NCI-H2029 treated with DMSO at 0.1 percent for 48 hours (cell line): ENCODE measurements around the gene HNMT.
"Not testable (repeated sequence)": the region's sequence is repeated elsewhere in the genome, so short reads cannot be mapped to it uniquely, and the experiment has no call there.

Experiments used
- DNase-seq: peaks from one replicate; lab custom pipeline; 2025; lab: John Stamatoyannopoulos, UW

HNMT gene

DNA sequence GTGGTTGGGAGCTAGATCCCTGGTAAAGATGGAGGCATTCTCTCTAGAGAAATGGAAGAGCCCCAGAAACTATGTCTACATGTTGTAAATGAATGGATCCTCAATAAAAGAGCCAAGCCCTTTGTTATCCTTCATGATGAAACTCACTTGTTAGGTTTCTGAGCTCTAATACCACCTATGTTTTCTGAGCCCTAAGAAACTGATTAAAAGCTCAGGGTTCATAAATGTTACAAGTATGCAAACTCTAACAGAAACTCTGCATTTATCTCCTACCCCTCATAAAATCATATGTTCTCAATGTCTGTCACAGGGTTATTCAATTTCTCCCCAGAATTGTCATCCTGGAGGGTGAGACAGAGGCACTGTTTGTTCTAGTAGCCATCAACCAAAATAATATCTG, 18.0 kb upstream of the HNMT start:
- DNase-seq, result no peak

DNA sequence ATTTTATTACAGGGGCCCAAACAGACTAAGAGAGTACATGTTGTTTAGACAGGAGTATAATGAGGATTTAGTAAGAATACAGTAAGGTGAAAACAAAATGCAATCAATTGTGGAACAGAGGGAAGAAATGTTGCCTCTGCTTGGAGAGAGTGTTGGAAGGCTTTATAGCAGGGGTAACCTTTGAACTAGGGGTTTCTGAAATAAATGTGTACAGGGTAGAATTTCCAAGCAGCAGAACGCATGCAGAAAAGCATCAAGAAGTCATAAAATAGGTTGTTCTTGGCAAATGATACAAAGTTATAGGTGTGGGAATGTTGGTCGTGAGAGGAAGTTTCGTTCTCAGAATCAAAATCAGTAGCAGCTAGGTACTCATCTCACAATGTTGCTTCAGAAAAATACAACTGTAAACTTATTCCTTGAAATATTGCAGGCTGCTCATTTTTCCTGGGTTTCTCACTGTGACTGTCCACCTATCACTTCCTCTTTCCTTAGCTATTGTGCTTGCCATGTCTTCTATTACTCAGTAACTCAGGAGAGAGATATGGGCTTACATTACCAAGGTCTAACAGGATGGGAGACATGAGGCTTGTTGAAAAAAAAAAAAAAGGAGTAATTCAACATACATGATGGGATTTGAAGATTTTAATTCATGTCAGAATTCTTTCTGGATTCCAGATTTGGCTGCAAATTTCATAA, 17.1 kb upstream of the HNMT start:
- DNase-seq, result no peak

DNA sequence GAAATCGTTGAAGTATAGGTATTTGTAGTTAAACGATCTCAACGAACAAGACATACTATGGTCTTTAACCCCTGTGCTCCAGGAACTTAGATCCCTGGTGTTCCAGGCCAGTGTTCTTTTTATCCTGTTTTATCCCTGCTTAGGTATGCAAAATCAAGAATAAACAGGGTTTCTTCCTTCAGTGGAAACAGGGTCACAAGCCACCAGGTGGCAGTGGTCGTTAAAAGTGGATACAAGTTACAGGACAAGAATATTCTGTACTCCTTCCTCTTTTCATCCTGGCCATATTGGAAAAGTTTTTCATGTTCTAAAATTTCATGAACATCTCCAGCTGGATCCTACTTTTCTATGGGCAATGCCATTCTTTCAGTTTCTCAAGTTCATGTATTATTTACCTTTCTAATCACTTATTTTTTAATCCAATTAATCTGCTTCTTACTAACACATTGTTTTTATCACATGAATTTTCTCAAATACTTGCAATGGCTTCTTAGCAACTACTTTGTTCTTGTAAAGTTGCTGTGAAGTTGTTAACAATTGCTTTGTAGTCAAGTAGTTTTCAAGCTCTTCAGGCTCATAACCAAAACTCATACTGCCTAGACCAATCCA, 16.4 kb upstream of the HNMT start:
- peak; percentile 15 for DNase-seq

- DNase-seq, result no peak
Measured at GRCh38 chr2:137948894-137949293, 15.4 kb upstream of the HNMT start.

GRCh38 chr2:137950238-137950637, 14.0 kb upstream of the HNMT start:
- DNase-seq, result no peak

DNA sequence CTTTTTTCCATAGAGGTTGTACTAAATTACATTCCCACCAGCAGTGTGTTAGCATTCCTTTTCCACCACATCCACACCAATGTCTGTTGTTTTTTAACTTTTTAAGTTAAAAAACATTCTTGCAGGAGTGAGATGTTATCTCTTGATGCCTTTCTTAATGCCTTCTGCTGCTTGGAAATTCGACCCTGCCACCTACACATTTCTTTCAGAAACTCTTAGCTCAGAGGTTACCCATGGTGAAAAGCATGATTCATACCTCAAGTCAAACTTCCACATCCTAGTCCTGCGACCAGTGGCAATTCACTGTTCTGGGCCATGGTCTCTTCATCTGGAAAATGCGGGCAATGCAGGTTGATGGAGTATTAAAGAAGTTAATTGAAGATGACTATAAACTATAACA, 12.7 kb upstream of the HNMT start:
- no peak for DNase-seq

DNA sequence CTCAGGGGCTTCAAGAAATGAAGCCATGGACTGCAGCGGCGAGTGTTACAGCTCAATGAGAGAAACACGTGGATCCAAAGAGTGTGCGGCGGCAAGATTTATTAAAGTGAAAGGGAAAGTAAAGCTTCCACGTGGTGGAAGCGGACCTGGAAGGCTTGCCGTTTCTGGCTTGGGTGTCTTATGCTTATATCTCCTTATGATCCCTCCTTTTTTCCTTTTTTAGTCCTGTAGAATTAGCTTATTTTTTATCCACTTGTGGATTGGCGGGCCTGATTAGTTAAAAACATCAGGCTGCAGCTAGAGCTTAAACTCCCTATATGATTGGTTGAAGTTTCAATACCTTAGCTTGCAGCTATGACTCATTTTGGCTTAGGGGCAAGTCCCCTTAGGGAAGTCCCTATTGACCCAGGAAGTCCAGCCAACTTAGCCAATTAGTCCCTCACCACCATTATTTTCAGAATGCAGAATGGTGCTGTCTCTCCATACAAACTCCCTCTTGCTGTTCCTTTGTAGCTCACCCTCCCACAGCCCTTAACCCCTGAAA, 11.6 kb upstream of the HNMT start:
- DNase-seq, result peak; percentile 46

DNA sequence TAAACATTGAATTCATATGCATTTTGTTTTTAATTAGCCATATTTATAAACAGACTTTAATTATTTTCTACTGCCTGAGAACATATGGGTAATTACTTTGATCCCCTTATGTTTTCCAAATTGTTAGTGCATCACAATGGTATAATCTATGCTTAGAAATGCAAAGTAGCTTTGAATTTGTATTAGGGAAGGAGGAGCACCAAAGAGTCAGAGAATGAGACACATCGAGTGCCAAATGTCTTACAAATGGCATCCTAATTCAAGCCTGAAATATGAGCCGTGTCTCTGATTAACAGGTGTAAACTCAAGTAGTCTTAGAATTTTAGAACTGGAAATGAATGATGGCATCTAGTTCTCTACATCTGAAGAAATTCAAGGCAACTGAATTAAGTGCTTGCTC, 8.7 kb upstream of the HNMT start:
- DNase-seq, result no peak

DNA sequence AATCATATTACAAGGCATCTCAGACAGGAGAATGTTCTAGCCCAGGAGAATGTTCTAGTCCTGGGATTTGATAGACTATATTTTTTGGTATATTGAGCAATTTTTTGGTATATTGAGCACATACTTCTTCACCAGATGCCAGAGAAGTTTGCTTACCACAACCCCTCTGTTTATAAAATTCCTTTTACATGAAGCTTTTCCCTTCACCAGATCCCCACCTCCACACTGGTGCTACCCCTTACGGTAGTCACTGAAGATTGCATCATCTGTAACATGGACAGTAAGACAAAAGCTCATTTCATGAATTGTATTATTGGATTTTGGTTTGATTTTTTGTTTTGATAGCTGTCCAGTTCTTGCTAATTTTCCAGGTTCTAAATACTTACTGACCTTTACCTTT, 7.2 kb upstream of the HNMT start:
- no peak for DNase-seq

DNA sequence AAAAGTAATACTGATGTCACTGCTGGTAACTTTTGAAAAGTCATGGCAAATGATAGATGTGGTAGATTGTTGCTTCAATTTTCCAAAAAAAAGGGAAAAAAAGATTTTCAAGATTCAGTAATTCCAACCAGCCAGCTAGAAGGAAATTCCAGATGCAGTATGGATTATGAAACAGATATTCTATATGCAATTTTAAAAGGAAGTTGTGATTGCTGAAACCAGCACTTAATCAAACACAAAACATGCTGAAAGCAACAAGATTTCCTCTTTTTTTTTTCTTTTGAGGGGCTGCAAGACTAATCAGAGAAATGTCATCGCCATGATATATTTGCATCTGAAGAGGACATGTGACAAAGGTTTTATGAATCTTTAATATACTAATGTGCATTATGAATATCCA, 5.1 kb upstream of the HNMT start:
- no peak for DNase-seq

GRCh38 chr2:137960223-137960622, 4.0 kb upstream of the HNMT start:
- no peak for DNase-seq

- DNase-seq, result no peak
Measured at GRCh38 chr2:137961602-137962001, 2.7 kb upstream of the HNMT start.

GRCh38 chr2:137963535-137964065, 673 bp upstream of the HNMT start:
- no peak for DNase-seq

DNA sequence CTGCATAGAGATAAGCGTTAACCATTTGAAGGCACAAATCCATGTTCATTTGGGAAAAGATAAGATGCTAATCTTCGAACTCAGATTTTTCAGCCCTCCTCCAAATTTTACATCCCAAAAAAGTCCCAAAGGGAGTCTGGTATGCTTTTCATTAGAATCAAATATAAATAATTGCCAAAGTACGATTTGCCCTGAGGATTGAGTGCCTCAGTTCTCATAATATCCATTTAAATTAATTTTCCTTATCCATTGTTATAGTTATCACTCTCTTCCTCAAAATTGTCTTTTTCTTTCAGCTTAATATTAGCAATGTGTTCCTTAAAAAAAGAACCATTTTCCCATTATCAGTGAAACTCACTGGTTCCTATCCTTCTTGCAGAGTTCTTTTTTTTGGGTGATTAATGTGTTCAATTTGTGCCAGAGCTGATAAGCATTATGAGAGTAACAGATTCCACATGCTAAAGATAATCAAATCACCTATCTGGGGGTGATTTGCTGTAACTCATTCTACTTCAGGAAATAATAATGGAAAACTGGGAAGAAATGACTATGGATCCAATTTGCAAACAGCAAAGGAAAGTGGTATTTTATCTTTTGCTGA, 686 bp downstream of the HNMT start:
- DNase-seq, result no peak

DNA sequence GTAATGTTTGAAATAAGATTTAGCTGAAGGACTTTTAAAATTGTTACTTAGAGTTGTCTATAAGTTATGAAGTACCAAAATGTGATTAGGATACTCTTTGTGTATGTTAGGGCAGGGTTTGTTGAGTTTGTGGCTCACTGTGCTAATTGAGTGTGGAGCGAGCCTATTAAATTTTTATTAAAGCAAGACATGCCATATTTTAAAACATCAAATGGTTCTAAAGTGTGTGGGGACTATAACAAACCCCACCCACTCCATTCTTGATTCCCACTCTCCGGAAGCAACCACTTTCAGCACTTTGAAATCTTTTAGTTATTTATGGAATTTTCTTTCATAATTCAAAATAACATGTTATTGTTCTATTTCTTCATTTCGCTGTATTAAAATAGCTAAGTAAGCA, 1.8 kb downstream of the HNMT start:
- no peak for DNase-seq

DNA sequence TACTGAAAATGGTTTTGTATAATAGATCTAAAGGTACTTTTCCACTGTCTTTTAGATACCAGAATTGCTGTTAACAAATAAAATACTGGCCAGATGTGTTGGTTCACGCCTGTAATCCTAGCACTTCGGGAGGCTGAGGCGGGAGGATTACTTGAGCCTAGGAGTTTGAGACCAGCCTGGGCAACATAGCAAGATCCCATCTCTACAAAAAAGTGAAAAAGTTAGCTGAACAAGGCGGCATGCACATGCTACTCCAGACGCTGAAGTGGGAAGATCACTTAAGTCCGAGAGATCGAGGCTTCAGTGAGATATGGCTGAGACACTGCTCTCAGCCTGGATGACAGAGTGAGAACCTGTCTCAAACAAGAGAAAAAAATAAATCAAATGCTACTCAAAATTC, 2.8 kb downstream of the HNMT start:
- DNase-seq, result no peak

- DNase-seq, result no peak
Measured at GRCh38 chr2:137968477-137969417, 4.5 kb downstream of the HNMT start.

DNA sequence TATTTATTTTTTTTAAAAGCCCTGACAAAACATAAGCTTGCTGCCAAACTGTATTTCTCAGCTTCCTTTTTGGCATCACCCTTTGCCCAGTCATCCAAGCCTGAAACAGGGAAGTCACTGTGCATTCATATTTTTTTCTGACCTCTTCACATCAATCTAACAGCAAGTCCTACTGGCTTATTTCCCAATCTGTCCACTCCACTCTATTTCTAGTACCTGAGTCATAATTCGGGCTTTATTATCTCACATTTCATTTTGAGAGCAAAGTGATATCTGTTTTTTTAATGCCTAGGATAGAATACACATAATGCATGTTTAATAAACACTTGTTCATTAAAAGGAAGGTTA, 5.1 kb downstream of the HNMT start:
- peak; percentile 95 for DNase-seq

DNA sequence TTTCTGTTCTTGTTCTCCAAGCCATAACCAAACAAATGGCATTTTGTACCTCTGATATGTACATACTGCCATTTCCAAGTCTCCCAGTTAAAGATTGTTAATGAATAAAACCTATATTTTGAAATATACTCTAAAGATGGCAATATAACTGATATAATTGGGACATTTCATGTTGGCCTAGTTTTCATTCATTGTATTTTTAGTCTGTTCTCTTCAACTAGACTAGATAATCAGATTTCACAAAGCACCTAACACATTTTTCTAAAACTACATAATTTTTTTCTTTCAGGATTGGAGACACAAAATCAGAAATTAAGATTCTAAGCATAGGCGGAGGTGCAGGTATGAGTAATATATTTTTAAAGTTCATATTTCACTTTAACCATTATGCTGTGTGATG, 5.6 kb downstream of the HNMT start:
- DNase-seq, result no peak

DNA sequence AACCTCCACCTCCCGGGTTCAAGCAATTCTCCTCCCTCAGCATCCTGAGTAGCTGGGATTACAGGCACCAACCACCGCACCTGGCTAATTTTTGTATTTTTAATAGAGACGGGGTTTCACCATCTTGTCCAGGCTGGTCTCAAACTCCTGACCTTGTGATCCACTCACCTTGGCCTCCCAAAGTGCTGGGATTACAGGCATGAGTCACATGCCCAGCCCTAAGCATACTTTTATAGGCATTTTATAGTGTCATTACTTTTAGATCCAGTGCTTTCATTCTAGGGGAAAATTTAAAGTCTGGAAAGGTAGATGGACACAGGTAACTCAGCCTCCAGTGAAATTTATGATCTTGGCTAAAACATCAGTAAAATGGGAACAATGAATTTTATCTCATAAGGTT, 7.0 kb downstream of the HNMT start:
- not testable (repeated sequence) for DNase-seq

- DNase-seq, result no peak
Measured at GRCh38 chr2:137973280-137973679, 9.0 kb downstream of the HNMT start.
